VCaP (cell line): ENCODE measurements around the gene ENO2.
"Not testable (repeated sequence)": the region's sequence is repeated elsewhere in the genome, so short reads cannot be mapped to it uniquely, and the experiment has no call there.

Experiments used
- H3K27ac ChIP-seq: fragments of 450-650 bp; 2 replicates; pipeline ENCODE4 v1.5.1; 2017
- CTCF ChIP-seq: fragments of 450-650 bp; conservative IDR thresholded peaks from 2 replicates; pipeline ENCODE4 v1.5.1; 2017; ENCODE audit warnings: mild to moderate bottlenecking, moderate library complexity

Gene ENO2

GRCh38 chr12:6891646-6892001 lies 22.8 kb upstream of the ENO2 start:
- H3K27ac ChIP-seq, result peak overlapping the region; percentile 93
- TF ChIP-seq CTCF, result no peak

- H3K27ac ChIP-seq, result not testable (repeated sequence)
These were observed 21.7 kb upstream of the ENO2 start for GRCh38 chr12:6892683-6893082.

- H3K27ac ChIP-seq, result no peak overlapping the region
- no peak for TF ChIP-seq CTCF
These were observed 20.1 kb upstream of the ENO2 start for GRCh38 chr12:6894321-6894720.

GRCh38 chr12:6896846-6897435 lies 17.4 kb upstream of the ENO2 start:
- no peak for TF ChIP-seq CTCF
- no peak overlapping the region for H3K27ac ChIP-seq

- TF ChIP-seq CTCF, result no peak
- peak overlapping the region; percentile 32; the same call in 1 of the 2 replicates for H3K27ac ChIP-seq
These were observed 15.0 kb upstream of the ENO2 start for GRCh38 chr12:6899427-6899826.

DNA sequence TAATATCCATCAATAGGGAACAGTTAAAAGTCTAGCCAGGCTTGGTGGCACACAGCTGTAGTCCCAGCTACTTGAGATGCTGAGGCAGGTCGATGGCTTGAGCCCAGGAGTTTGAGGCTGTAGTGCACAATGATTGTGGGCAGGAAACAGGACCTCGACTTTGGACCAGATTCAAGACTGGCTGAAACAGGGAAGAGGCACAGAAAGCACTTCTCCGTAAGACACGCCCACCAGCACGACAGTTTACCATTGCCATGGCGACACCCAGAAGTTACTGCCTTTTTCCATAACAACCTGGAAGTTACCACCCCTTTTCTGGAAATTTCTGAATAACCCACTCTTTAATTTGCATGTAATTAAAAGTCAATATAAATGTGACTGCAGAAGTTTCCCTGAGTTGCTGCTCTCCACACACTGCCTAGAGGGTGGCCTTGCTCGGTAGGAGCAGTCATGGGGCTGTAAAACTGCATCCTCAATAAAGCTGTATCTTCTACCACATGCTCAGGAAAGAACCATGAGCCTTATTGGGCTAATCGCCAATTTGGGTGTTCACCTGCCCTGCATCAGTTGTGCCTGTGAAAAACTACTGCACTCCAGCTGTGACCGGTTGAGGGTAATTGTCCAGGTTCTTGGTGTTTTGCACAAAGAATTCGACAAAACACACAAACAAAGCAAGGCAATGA lies 14.4 kb upstream of the ENO2 start:
- H3K27ac ChIP-seq, result peak overlapping the region; percentile 32; the same call in 1 of the 2 replicates
- TF ChIP-seq CTCF, result no peak

DNA sequence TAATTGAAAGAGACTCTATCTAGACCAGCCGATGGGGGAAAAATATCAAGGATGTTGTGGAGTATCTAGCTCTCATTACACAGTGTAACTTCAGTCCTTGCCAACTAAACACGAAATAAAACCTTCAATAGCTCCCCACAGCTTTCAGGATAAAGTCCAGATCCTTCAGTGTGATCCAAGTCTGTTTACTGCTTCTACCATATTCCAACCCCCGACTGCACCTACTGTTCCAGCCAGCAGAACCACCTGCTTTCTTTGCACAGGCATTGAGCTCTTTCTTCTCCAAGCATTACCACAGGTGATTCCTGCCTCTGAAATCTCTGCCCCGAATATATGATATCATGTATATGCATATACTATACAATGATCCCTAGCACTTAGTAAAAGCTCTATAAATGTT lies 11.9 kb upstream of the ENO2 start:
- TF ChIP-seq CTCF, result no peak
- H3K27ac ChIP-seq, result no peak overlapping the region

DNA sequence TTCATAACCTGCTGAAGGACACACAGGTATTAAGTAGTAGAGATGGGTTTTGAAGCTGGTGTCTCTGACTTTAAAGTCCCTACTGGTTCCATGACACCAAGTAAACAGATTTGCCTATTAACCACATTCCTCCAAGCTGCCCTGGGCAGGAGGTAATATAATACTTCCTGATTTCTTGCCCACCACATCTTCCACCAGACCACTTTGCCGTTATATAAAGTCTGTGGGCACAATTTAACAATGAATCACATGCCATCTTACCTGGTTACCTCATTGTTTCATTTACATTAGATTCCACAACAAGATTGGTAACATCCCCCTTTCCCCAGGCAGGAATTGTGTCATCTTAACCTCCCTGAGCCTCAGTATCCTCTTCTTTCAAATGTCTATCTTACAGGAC lies 10.7 kb upstream of the ENO2 start:
- no peak for TF ChIP-seq CTCF
- H3K27ac ChIP-seq, result peak overlapping the region; percentile 67
